ENCODE measurements around the gene BPGM. TPM values are rescaled to one million over a fixed set of nuclear protein-coding genes. Genes with fewer than 3 reads are reported as not detected.
A peak's percentile ranks its signal among the peaks of the same experiment; 100 is the strongest.
"Not testable (repeated sequence)": the region's sequence is repeated elsewhere in the genome, so short reads cannot be mapped to it uniquely, and the experiment has no call there.

BPGM gene
- total and polyA plus RNA-seq, 4 donors = 44.7 to 121 (median 52.2) TPM

GRCh38 chr7:134674424-134674823 is 27.8 kb downstream of the BPGM start:
- H3K4me1 ChIP-seq (ENCODE audit: control insufficient read depth, insufficient read depth, low read length) = no peaks in the 10 kb centered on the region
- no peak overlapping the region for H3K27ac ChIP-seq (ENCODE audit: low read depth, low read length)
- H3K36me3 ChIP-seq (ENCODE audit: control insufficient read depth, insufficient read depth, low read length) = no peaks in the 10 kb centered on the region
- no peaks in the 10 kb centered on the region for H3K9me3 ChIP-seq (ENCODE audit: control insufficient read depth, insufficient read depth, low read length)
- DNase-seq (ENCODE audit: low read depth in 4 of 6, low spot score in 6 of 6) = no peak
- no peak overlapping the region for H3K4me3 ChIP-seq (ENCODE audit: low read depth, low read length)
- no peaks in the 10 kb centered on the region for H3K27me3 ChIP-seq (ENCODE audit: control insufficient read depth, insufficient read depth, low read length)

DNA sequence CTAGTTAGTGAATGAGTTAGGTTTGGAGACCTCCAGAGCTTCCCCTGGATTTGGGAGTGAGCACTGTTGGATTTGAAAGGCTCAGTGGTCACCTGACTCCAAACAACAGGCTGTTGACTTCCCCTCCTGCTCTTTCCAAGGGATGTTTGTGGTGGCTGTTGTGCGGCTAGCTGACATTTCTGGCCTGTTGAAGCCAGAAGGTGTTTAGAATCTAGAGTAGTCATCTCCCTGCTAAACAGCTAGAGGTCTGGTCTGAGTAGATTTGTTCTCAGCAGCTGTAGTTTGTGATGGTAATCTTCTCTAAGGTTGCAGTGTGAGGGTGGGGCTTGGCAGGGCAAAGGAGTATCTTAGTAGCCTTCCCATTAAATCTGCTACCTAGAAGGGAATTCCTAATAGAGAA is 30.1 kb downstream of the BPGM start:
- no peaks in the 10 kb centered on the region for H3K36me3 ChIP-seq (ENCODE audit: control insufficient read depth, insufficient read depth, low read length)
- no CpG with 5 or more reads among the region's 1 CpG for WGBS (ENCODE audit: insufficient coverage)
- no peak overlapping the region for H3K4me3 ChIP-seq (ENCODE audit: low read depth, low read length)
- H3K27ac ChIP-seq (ENCODE audit: low read depth, low read length) = no peak overlapping the region
- no peak for DNase-seq (ENCODE audit: low read depth in 4 of 6, low spot score in 6 of 6)
- no peaks in the 10 kb centered on the region for H3K27me3 ChIP-seq (ENCODE audit: control insufficient read depth, insufficient read depth, low read length)
- H3K9me3 ChIP-seq (ENCODE audit: control insufficient read depth, insufficient read depth, low read length) = no peaks in the 10 kb centered on the region
- H3K4me1 ChIP-seq (ENCODE audit: control insufficient read depth, insufficient read depth, low read length) = no peaks in the 10 kb centered on the region

DNA sequence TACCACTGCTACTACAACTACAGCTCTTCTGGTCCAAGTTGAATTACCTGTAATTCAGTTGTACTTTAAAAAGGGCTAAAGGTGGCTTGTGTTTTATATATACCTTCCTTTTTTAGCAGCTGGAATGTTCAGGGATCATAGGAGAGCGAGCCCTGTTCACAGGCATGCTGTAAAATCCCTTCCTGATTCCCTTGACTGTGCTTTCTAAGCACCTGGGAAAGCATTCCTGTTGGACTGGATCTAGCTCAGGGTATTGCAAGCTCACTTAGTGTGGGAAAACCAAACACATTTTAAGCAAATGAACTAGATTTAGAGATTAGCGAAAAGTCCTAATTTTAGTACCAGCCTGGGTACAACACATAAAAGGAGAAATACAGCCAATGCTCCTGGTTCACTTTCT is 31.5 kb downstream of the BPGM start:
- Histone ChIP-seq H3K36me3 (ENCODE audit: control insufficient read depth, insufficient read depth, low read length) (no peaks in the 10 kb centered on the region), H3K9me3 (ENCODE audit: control insufficient read depth, insufficient read depth, low read length) (no peaks in the 10 kb centered on the region), H3K4me3 (ENCODE audit: low read depth, low read length) (no peak overlapping the region), H3K27ac (ENCODE audit: low read depth, low read length) (no peak overlapping the region), H3K4me1 (ENCODE audit: control insufficient read depth, insufficient read depth, low read length) (no peaks in the 10 kb centered on the region), H3K27me3 (ENCODE audit: control insufficient read depth, insufficient read depth, low read length) (no peaks in the 10 kb centered on the region)
- no CpG with 5 or more reads among the region's 2 CpGs for WGBS (ENCODE audit: insufficient coverage)
- no peak for DNase-seq (ENCODE audit: low read depth in 4 of 6, low spot score in 6 of 6)

GRCh38 chr7:134679006-134679405 is 32.4 kb downstream of the BPGM start:
- no peaks in the 10 kb centered on the region for H3K4me1 ChIP-seq (ENCODE audit: control insufficient read depth, insufficient read depth, low read length)
- DNase-seq (ENCODE audit: low read depth in 4 of 6, low spot score in 6 of 6) = no peak
- H3K9me3 ChIP-seq (ENCODE audit: control insufficient read depth, insufficient read depth, low read length) = no peaks in the 10 kb centered on the region
- no peak overlapping the region for H3K27ac ChIP-seq (ENCODE audit: low read depth, low read length)
- H3K4me3 ChIP-seq (ENCODE audit: low read depth, low read length) = no peak overlapping the region
- no peaks in the 10 kb centered on the region for H3K36me3 ChIP-seq (ENCODE audit: control insufficient read depth, insufficient read depth, low read length)
- H3K27me3 ChIP-seq (ENCODE audit: control insufficient read depth, insufficient read depth, low read length) = no peaks in the 10 kb centered on the region
- 75% methylated on average over 1 of the region's 2 CpGs for WGBS (ENCODE audit: insufficient coverage)

DNA sequence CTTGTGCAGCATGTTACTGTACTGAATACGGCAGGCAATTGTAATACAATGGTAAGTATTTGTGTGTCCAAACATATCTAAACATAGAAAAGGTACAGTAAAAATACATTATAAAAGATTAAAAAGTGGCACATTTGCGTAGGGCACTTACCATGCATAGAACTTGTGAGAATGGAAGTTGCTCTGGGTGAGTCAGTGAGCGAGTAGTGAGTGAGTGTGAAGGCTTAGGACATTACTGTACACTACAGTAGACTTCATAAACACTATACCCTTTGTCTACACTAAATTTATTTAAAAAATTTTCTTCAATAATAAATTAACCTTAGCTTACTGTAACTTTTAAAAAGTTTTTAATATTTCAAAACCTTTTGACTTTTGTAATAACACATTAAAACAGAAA is 37.5 kb downstream of the BPGM start:
- no peaks in the 10 kb centered on the region for H3K27me3 ChIP-seq (ENCODE audit: control insufficient read depth, insufficient read depth, low read length)
- no peak for DNase-seq (ENCODE audit: low read depth in 4 of 6, low spot score in 6 of 6)
- WGBS (ENCODE audit: insufficient coverage) = no CpG with 5 or more reads among the region's 3 CpGs
- no peaks in the 10 kb centered on the region for H3K9me3 ChIP-seq (ENCODE audit: control insufficient read depth, insufficient read depth, low read length)
- no peaks in the 10 kb centered on the region for H3K4me1 ChIP-seq (ENCODE audit: control insufficient read depth, insufficient read depth, low read length)
- H3K4me3 ChIP-seq (ENCODE audit: low read depth, low read length) = no peak overlapping the region
- no peaks in the 10 kb centered on the region for H3K36me3 ChIP-seq (ENCODE audit: control insufficient read depth, insufficient read depth, low read length)
- no peak overlapping the region for H3K27ac ChIP-seq (ENCODE audit: low read depth, low read length)

GRCh38 chr7:134685250-134685649 is 38.6 kb downstream of the BPGM start:
- no peak overlapping the region for H3K27ac ChIP-seq (ENCODE audit: low read depth, low read length)
- no peaks in the 10 kb centered on the region for H3K4me1 ChIP-seq (ENCODE audit: control insufficient read depth, insufficient read depth, low read length)
- H3K4me3 ChIP-seq (ENCODE audit: low read depth, low read length) = no peak overlapping the region
- WGBS (ENCODE audit: insufficient coverage) = no CpG with 5 or more reads among the region's 2 CpGs
- no peak for DNase-seq (ENCODE audit: low read depth in 4 of 6, low spot score in 6 of 6)
- no peaks in the 10 kb centered on the region for H3K9me3 ChIP-seq (ENCODE audit: control insufficient read depth, insufficient read depth, low read length)
- no peaks in the 10 kb centered on the region for H3K27me3 ChIP-seq (ENCODE audit: control insufficient read depth, insufficient read depth, low read length)
- H3K36me3 ChIP-seq (ENCODE audit: control insufficient read depth, insufficient read depth, low read length) = no peaks in the 10 kb centered on the region

DNA sequence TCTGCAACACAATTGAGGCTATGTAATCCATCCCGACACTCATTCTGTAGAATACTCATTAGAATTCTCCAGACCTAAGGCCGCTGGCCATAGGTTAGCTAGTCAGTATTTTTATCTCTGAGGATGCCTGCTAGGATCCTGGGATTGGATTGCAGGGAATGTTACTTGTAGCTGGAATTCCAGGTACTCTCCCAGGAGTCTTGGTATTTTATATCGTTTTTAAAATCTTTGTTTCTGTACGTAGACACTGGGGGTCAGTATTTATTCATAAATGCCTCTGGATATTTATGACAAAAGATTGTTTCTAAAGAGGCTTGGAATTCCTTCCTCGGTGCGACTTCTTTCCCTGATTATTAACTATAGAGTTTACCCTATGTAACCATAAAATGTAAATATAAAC is 40.1 kb downstream of the BPGM start:
- DNase-seq (ENCODE audit: low read depth in 4 of 6, low spot score in 6 of 6) = peak in 2 of 6 donors; percentile 55 to 68
- Histone ChIP-seq H3K27me3 (ENCODE audit: control insufficient read depth, insufficient read depth, low read length) (no peaks in the 10 kb centered on the region), H3K9me3 (ENCODE audit: control insufficient read depth, insufficient read depth, low read length) (no peaks in the 10 kb centered on the region), H3K27ac (ENCODE audit: low read depth, low read length) (no peak overlapping the region), H3K36me3 (ENCODE audit: control insufficient read depth, insufficient read depth, low read length) (no peaks in the 10 kb centered on the region), H3K4me3 (ENCODE audit: low read depth, low read length) (no peak overlapping the region), H3K4me1 (ENCODE audit: control insufficient read depth, insufficient read depth, low read length) (peaks cover 9% of the 10 kb centered on the region)
- WGBS (ENCODE audit: insufficient coverage) = no CpG with 5 or more reads among the region's 6 CpGs

DNA sequence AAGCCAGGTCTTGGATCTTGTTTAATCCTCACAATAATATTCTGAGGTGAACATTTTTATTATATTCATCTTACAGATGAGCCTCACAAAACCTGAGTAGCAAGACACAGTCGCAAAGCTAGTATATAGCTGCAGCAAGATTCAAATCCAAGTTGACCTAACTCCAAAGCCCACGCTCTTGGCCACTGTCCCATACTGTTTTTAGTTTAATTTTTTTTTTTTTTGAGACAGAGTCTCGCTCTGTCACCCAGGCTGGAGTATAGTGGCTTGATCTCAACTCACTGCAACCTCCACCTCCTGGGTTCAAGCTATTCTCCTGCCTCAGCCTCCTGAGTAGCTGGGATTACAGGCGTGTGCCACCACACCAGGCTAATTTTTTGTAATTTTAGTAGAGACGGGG is 42.9 kb downstream of the BPGM start:
- H3K4me1 ChIP-seq (ENCODE audit: control insufficient read depth, insufficient read depth, low read length) = peaks cover 16% of the 10 kb centered on the region
- H3K4me3 ChIP-seq (ENCODE audit: low read depth, low read length); H3K9me3 ChIP-seq (ENCODE audit: control insufficient read depth, insufficient read depth, low read length); H3K36me3 ChIP-seq (ENCODE audit: control insufficient read depth, insufficient read depth, low read length); H3K27ac ChIP-seq (ENCODE audit: low read depth, low read length); DNase-seq (ENCODE audit: low read depth in 4 of 6, low spot score in 6 of 6); H3K27me3 ChIP-seq (ENCODE audit: control insufficient read depth, insufficient read depth, low read length): not testable (repeated sequence)
- WGBS (ENCODE audit: insufficient coverage) = 100% methylated on average over 1 of the region's 5 CpGs

DNA sequence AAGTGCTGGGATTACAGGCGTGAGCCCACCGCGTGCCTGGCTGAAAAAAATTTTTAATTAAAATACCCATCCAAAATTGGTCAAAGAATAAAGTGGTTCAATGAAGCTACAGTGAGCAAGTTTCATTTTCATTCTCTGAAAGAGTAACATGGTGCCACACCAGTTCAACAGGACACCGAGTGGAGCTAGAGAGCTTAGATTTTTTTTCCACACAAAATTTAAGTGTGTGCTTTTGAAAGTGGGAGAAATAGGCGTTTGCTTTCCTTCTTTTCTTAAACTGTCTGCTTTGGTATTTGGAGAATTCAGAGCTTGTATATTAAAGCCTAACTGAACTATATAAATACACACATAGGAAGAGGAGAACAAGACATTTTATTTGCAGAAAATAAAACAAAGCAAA is 43.4 kb downstream of the BPGM start:
- no peaks in the 10 kb centered on the region for H3K27me3 ChIP-seq (ENCODE audit: control insufficient read depth, insufficient read depth, low read length)
- no peaks in the 10 kb centered on the region for H3K36me3 ChIP-seq (ENCODE audit: control insufficient read depth, insufficient read depth, low read length)
- H3K9me3 ChIP-seq (ENCODE audit: control insufficient read depth, insufficient read depth, low read length) = no peaks in the 10 kb centered on the region
- peak in 5 of 6 donors; percentile 26 to 86 (median 50) for DNase-seq (ENCODE audit: low read depth in 4 of 6, low spot score in 6 of 6)
- peaks cover 16% of the 10 kb centered on the region for H3K4me1 ChIP-seq (ENCODE audit: control insufficient read depth, insufficient read depth, low read length)
- peak overlapping the region; percentile 61 for H3K27ac ChIP-seq (ENCODE audit: low read depth, low read length)
- no CpG with 5 or more reads among the region's 5 CpGs for WGBS (ENCODE audit: insufficient coverage)
- no peak overlapping the region for H3K4me3 ChIP-seq (ENCODE audit: low read depth, low read length)

- no peaks in the 10 kb centered on the region for H3K9me3 ChIP-seq (ENCODE audit: control insufficient read depth, insufficient read depth, low read length)
- no peak overlapping the region for H3K4me3 ChIP-seq (ENCODE audit: low read depth, low read length)
- peaks cover 16% of the 10 kb centered on the region for H3K4me1 ChIP-seq (ENCODE audit: control insufficient read depth, insufficient read depth, low read length)
- H3K27ac ChIP-seq (ENCODE audit: low read depth, low read length) = peak overlapping the region; percentile 61
- peak; percentile 12 to 77 (median 37) for DNase-seq (ENCODE audit: low read depth in 4 of 6, low spot score in 6 of 6)
- 38% methylated on average over 10 of the region's 12 CpGs for WGBS (ENCODE audit: insufficient coverage)
- no peaks in the 10 kb centered on the region for H3K36me3 ChIP-seq (ENCODE audit: control insufficient read depth, insufficient read depth, low read length)
- H3K27me3 ChIP-seq (ENCODE audit: control insufficient read depth, insufficient read depth, low read length) = no peaks in the 10 kb centered on the region
Measured at GRCh38 chr7:134690614-134691504, 44.2 kb downstream of the BPGM start.
